KBM-7 (cell line): ENCODE data around the gene LCK.
A peak's percentile ranks its signal among the peaks of the same experiment; 100 is the strongest.
"Not testable (repeated sequence)": the region's sequence is repeated elsewhere in the genome, so short reads cannot be mapped to it uniquely, and the experiment has no call there.

Source experiments
- DNase-seq: peaks from one replicate; pipeline ENCODE4 v3.0.0-alpha.2; 2015
- in situ Hi-C: fragments of 300-500 bp; cut with MboI; formaldehyde crosslinking; loops from 2 replicates; pipeline ENCODE4 v1.14.3; 2020; ENCODE audit warnings: low sequenced_read_pairs, low pct_unique_long_range_greater_than_20kb, mixed read lengths

Gene LCK

GRCh38 chr1:32234792-32235191 lies 16.3 kb upstream of the LCK start:
- in situ Hi-C loops, result no loop called here
- no peak for DNase-seq

- in situ Hi-C loops, result no loop called here
These were observed 11.7 kb upstream of the LCK start for GRCh38 chr1:32239337-32239736.

DNA sequence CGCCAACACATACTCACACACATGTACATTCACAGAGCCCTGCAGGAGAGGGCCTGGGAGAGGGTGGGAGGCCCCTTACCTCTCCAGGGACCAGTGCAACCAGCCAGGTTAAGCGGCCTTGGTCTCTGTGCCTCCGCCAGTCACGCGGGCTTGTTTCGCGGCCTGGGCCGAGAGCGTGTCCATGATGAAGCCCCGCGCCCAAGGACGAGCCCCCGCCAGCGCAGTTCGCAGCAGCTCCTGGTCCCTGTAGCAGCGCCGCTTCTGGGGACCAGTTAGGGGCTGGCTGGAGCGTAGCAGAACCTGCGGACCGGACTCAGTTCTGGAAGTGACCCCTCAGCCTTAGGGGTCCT lies 11.3 kb upstream of the LCK start:
- DNase-seq, result no peak
- in situ Hi-C loops, result no loop called here

More at GRCh38 chr1:32239337-32239736, 11.7 kb upstream of the LCK start:
- DNase-seq, result no peak

DNA sequence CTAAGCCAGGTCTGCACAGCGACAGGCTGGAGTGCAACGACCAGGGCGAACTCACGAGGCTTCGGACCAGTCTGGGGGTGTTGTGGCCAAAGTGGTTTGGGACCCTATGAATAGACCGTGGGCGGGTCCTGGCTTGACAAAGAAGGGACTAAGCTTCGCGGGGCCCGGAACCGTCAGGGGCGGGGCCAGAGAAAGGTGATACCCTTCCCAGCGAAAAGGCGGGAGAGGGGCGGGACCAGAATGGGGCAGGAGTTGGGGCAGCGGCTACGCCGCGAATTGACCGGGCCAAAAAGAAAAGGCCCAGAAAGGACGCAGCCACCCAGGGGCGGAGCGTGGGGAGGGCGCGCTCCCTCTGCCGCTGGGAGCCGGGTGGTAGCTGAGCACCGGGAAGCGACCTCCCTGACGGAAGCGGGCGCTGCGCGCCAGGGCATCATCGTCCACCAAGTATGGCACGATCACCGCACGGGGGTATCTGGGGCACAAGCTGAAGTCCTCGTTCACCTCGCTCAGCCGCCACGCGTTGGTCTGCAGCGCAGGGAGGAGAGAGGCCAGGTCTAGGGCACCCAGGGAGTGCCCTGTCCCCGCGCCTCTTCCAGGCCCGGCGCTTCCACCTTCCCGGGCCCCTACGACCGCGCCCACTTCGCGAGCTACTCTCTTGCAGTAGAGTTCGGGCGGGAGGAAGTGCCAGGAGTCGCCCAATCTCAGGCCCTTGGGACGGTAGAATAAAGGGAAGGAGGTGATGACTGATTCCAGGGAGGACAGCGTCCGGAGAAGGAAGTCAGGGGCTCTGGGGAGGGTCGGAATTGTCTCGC lies 10.7 kb upstream of the LCK start:
- in situ Hi-C loops, result no loop called here
- no peak for DNase-seq

DNA sequence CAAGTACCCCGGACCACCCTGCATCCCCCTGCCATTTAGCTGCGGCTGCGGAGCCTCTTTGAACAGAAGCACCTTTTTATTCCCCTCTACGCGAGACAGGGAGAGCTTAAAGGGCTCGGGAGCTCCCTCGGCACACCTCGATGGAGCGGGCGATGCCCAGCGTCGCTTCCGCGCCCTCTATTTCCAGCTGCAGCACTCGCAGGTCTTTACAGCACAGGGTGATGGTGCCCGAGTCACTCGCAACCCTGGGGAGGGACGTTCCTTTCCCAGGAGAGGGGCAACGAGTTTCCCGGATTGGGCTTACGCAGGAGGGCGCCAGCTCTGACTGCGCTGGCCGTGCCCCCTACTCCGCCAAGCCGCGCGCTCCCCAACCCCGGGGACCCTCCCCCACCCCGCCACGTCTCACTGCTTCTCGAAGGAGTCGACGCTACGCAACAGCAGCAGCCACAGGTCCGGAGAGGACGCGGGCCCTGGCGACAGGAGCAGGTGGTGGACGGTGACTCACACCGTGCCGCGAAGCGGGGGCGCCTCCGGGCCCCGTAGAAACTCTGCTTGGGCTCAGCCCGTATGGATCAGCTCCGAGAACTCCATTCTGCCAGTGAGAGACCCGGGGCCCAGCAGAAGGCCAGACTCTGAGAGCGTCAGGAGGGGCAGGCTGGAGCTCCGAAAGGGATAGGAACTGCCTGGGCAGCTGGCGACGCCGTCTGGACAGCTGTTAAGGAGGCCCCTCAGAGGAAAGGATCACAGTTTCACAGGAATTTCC lies 9.9 kb upstream of the LCK start:
- no peak for DNase-seq
- in situ Hi-C loops, result no loop called here

GRCh38 chr1:32242341-32242851 lies 8.7 kb upstream of the LCK start:
- DNase-seq, result no peak
- in situ Hi-C loops, result no loop called here

DNA sequence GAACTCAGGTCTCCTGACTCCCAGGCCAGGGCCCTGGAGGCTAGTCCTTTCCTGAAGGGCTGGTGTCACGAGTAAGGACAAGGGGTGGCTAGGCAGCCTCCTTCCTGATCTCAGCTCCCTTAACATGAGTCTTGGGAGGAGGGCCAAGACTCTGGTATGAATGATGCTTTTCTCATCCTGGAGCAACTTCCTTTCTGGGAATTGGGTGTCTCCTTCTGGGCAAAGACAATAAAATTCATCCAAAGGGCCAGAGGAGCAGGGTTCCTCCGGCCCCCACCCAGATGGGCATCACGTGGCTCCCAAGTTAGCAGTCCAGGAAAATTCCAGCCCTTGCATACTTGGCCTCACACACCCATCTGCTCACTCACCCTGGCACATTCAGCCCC lies 4.2 kb upstream of the LCK start, which contains the start of gene FAM167B:
Gene FAM167B, plus strand, starts transcription at position 335 of the 386 bp plus-strand sequence. CDS start 200 bp downstream, outside the sequence.
- no peak for DNase-seq
- in situ Hi-C loops, result no loop called here

DNA sequence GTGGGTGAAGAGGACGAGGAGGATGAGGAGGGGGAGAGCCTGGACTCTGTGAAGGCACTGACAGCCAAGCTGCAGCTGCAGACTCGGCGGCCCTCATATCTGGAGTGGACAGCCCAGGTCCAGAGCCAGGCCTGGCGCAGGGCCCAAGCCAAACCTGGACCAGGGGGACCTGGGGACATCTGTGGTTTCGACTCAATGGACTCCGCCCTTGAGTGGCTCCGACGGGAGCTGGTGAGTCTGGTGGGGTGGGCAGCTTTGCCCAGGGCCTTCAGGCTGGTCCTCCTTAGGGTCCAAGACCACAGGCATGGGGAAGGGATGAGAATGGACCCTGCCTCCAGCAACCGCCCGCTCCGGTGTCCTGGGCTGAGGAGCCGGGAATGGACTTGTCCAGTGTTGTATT lies 3.6 kb upstream of the LCK start:
- in situ Hi-C loops, result no loop called here
- no peak for DNase-seq

- in situ Hi-C loops, result no loop called here
- peak; percentile 76 for DNase-seq
These were observed 2.8 kb upstream of the LCK start for GRCh38 chr1:32247983-32248889.

- peak; percentile 74 for DNase-seq
These were observed 1.1 kb upstream of the LCK start for GRCh38 chr1:32249831-32250525.

DNA sequence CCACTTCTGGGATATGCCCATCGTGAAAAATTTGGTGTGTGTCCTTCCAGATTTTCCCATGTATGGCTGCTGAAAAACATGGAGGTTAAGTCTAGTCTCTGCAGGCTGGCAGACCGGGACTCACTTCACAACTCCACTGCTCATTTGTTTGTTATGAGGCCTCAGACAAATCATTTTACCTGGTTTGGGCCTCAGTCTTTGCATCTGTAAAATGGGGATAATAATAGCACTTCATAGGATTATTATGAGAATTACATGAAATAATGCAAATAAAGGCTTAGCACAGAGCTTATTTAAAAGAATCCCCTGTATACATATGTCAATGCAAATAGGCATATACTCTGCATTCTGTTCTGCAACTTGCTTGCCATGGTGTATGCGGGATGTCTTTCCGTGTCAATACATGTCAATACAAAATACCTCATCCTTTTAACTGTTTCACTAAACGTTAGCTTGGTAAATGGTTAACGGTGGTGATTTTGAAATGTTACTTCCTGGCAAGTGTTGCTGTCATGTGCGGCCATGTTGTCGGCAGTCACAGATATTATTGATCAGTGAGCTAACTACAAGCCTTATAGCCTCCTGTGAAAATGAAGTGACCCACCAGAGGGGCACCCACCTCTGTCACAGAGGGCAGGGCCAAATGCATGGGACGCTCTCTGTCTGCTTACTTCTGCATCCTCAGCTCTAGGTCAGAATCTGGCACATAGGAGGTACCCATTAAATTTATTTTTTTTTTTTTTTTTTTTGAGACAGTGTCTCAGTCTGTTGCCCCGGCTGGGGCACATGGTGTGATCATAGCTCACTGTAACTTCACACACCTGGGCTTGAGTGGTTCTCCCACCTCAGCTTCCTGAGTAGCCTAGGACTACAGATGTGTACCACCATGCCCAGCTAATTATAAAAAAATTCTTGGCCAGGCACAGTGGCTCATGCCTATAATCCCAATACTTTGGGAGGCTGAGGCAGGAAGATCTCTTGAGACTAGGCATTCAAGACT lies 4.3 kb downstream of the LCK start:
- DNase-seq, result no peak
- in situ Hi-C loops, result no loop called here

More at GRCh38 chr1:32249831-32250525, 1.1 kb upstream of the LCK start:
- in situ Hi-C loops, result no loop called here

- no peak for DNase-seq
- in situ Hi-C loops, result no loop called here
These were observed 5.6 kb downstream of the LCK start for GRCh38 chr1:32256473-32257226.

DNA sequence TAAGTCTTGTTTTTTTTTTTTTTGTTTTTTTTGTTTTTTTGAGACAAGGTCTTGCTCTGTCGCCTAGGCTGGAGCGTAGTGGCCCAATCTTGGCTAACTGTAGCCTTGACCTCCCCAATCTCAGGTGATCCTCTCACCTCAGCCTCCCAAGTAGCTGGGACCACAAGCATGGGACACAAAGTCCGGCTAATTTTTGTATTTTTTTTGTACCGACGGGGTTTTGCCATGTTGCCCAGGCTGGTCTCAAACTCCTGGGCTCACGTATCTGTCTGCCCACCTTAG lies 6.1 kb downstream of the LCK start:
- in situ Hi-C loops, result no loop called here
- no peak for DNase-seq

GRCh38 chr1:32263236-32263593 lies 12.2 kb downstream of the LCK start:
- in situ Hi-C loops, DNase-seq: not testable (repeated sequence)

DNA sequence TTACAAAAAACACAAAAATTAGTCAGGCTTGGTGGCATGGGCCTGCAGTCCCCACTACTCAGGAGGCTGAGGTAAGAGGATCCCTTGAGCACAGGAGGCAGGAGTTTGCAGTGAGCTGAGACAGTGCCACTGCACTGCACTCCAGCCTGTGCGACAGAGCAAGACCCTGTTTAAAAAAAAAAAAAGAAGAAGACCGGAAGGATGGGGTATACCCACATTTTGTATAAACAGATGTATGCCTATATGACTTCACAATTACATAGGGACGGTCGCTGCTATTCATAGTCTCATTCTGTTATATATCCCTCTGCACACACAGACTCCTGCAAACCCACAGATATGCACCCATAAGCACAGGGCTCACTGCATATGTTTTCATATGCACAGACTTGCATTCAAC lies 12.7 kb downstream of the LCK start:
- no peak for DNase-seq
- in situ Hi-C loops, result no loop called here

- in situ Hi-C loops, result no loop called here
- DNase-seq, result no peak
These were observed 14.8 kb downstream of the LCK start for GRCh38 chr1:32265846-32266245.

DNA sequence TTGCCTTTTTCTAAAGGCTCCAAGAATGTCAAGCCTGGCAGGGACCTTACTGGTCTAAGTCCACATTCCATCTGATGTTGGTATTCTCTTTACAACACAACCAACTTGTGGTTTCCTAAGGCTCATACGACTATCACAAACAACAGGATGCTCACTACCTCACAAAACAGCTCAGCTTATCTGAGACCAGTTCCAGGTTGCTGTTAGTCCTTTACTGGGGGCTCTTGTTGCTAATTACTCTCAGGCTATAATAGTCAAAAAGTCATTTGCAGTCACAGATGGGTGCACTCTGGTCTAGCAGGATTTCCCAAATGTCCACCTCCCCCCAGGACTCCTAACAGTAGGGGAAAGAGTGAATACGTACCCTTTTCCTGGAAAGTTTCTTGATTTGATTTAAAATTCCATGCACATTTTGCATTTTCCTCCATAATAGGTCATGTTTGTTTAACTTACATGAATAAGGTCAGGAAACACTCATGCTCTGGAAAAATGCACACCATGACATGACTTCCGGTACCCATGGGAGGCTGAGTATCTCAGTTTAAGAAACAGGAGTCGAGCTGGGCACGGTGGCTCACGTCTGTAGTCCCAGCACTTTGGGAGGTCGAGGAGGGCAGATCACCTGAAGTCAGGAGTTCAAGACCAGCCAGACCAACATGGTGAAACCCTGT lies 16.0 kb downstream of the LCK start:
- in situ Hi-C loops, result no loop called here
- no peak for DNase-seq
